Hepatocyte (in vitro differentiated cells): ENCODE results near the gene GRK6. TPM values are rescaled to one million over a fixed set of nuclear protein-coding genes. Genes with fewer than 3 reads are reported as not detected.

Experiments used
- DNase-seq: peaks from one replicate; pipeline ENCODE4 v3.0.0-alpha.2; 2016; ENCODE audit warnings: low spot score
- H2AFZ ChIP-seq: fragments of 200-600 bp; sonication (generic); 2 replicates; pipeline ENCODE4 v1.6.0; 2016; ENCODE audit warnings: antibody characterized with exemption, mild to moderate bottlenecking
- H3K27ac ChIP-seq: fragments of 200-600 bp; sonication (generic); 2 replicates; pipeline ENCODE4 v1.5.1; 2016; ENCODE audit warnings: mild to moderate bottlenecking
- H3K27me3 ChIP-seq: fragments of 200-600 bp; sonication (generic); 2 replicates; pipeline ENCODE4 v1.6.1; 2016
- H3K36me3 ChIP-seq: fragments of 200-600 bp; sonication (generic); replicated peaks from 2 replicates; pipeline ENCODE4 v1.5.1; 2016; ENCODE audit warnings: low read depth; ENCODE audit not compliant: insufficient read depth
- H3K4me1 ChIP-seq: fragments of 200-600 bp; sonication (generic); 2 replicates; pipeline ENCODE4 v1.5.1; 2016; ENCODE audit warnings: mild to moderate bottlenecking, moderate library complexity; ENCODE audit not compliant: insufficient read depth
- H3K4me2 ChIP-seq: fragments of 200-600 bp; sonication (generic); 2 replicates; pipeline ENCODE4 v1.6.0; 2016
- H3K4me3 ChIP-seq: fragments of 200-600 bp; sonication (generic); 2 replicates; pipeline ENCODE4 v1.5.1; 2016; ENCODE audit warnings: mild to moderate bottlenecking
- H3K79me2 ChIP-seq: fragments of 200-600 bp; sonication (generic); 2 replicates; pipeline ENCODE4 v1.6.0; 2017; ENCODE audit warnings: mild to moderate bottlenecking
- H3K9me2 ChIP-seq: fragments of 200-600 bp; sonication (generic); replicated peaks from 2 replicates; pipeline ENCODE4 v1.6.0; 2017; ENCODE audit warnings: mild to moderate bottlenecking; ENCODE audit not compliant: insufficient read depth
- H3K9me3 ChIP-seq: fragments of 200-600 bp; sonication (generic); 2 replicates; pipeline ENCODE4 v1.5.1; 2016; ENCODE audit warnings: low read depth, mild to moderate bottlenecking
- H4K20me1 ChIP-seq: fragments of 200-600 bp; sonication (generic); 2 replicates; pipeline ENCODE4 v1.6.0; 2016; ENCODE audit warnings: mild to moderate bottlenecking; ENCODE audit not compliant: insufficient read depth, poor library complexity, severe bottlenecking
- EZH2 ChIP-seq: fragments of 200-600 bp; sonication (generic); IDR thresholded peaks from 2 replicates; pipeline ENCODE4 v1.6.1; 2016; ENCODE audit warnings: antibody characterized with exemption, mild to moderate bottlenecking, borderline replicate concordance
- EZH2phosphoT487 ChIP-seq: fragments of 200-600 bp; sonication (generic); IDR thresholded peaks from one replicate; pipeline ENCODE4 v1.6.1; 2018; ENCODE audit warnings: antibody characterized with exemption, mild to moderate bottlenecking, low read depth, moderate library complexity; ENCODE audit not compliant: unreplicated experiment, severe bottlenecking
- WGBS: methylation state at CpG from one replicate; pipeline ENCODE4 v1.1.6; 2016; ENCODE audit warnings: low lambda C conversion rate; ENCODE audit errors: missing lambda C conversion rate; 5-methylcytosine and 5-hydroxymethylcytosine counted together
- polyA plus RNA-seq: library from polyadenylated mRNA; unstranded; fragments of >200 nt; fragmentation: Nextera tagmentation; extraction: Ambion mirVana; gene quantifications from 2 replicates; pipeline ENCODE4 v1.2.1, GENCODE V29; 2016
- total RNA-seq: library from RNA; depleted of rRNA; stranded (reverse); fragments of >200 nt; gene quantifications from 2 replicates; pipeline ENCODE4 v1.2.3, GENCODE V29; 2014
- TF ChIP-seq, protein P1 (sequence below): fragments of 200-600 bp; sonication (generic); IDR thresholded peaks from 2 replicates; pipeline ENCODE4 v1.5.1; 2016; ENCODE audit warnings: antibody characterized with exemption, mild to moderate bottlenecking; ENCODE audit not compliant: poor library complexity

The GRK6 gene
- total and polyA plus RNA-seq, 2 experiments from 2014 or later, result 29.3 to 31.1 TPM

DNA sequence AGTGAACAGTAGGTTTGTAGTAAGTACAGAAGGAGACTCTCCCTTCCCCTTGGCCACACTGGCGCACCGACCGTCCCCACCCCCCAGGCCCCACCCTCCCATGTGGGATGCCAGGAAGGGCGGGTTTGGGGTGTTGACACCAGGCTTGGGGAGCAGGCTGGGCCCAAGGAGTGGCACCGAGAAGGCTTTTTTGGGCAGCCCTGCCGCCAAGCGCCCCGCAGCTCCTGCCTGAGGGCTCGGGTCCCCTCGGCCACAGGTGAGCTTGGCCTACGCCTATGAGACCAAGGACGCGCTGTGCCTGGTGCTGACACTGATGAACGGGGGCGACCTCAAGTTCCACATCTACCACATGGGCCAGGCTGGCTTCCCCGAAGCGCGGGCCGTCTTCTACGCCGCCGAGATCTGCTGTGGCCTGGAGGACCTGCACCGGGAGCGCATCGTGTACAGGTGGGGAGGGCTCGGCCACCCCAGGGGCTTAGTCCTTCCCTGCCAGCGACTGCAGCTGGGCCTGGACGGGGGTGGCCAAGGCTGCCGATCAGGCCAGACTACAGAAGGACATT lies 7.3 kb downstream of the GRK6 start:
- H3K27me3 ChIP-seq, result no peaks in the 10 kb centered on the region
- no peaks in the 10 kb centered on the region for H3K9me2 ChIP-seq
- peaks cover 10% of the 10 kb centered on the region for H3K79me2 ChIP-seq
- no peak overlapping the region for H2AFZ ChIP-seq
- DNase-seq, result no peak
- H3K9me3 ChIP-seq, result no peaks in the 10 kb centered on the region
- H3K4me1 ChIP-seq, result no peaks in the 10 kb centered on the region
- TF ChIP-seq EZH2 (no peak), EZH2phosphoT487 (no peak)
- TF ChIP-seq, protein P1, sequence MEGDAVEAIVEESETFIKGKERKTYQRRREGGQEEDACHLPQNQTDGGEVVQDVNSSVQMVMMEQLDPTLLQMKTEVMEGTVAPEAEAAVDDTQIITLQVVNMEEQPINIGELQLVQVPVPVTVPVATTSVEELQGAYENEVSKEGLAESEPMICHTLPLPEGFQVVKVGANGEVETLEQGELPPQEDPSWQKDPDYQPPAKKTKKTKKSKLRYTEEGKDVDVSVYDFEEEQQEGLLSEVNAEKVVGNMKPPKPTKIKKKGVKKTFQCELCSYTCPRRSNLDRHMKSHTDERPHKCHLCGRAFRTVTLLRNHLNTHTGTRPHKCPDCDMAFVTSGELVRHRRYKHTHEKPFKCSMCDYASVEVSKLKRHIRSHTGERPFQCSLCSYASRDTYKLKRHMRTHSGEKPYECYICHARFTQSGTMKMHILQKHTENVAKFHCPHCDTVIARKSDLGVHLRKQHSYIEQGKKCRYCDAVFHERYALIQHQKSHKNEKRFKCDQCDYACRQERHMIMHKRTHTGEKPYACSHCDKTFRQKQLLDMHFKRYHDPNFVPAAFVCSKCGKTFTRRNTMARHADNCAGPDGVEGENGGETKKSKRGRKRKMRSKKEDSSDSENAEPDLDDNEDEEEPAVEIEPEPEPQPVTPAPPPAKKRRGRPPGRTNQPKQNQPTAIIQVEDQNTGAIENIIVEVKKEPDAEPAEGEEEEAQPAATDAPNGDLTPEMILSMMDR, result no peak
- 96% methylated on average over 26 of the region's 29 CpGs for WGBS
- no peaks in the 10 kb centered on the region for H3K36me3 ChIP-seq
- H3K27ac ChIP-seq, result no peak overlapping the region
- no peaks in the 10 kb centered on the region for H4K20me1 ChIP-seq
- H3K4me2 ChIP-seq, result no peak overlapping the region
- H3K4me3 ChIP-seq, result no peak overlapping the region

DNA sequence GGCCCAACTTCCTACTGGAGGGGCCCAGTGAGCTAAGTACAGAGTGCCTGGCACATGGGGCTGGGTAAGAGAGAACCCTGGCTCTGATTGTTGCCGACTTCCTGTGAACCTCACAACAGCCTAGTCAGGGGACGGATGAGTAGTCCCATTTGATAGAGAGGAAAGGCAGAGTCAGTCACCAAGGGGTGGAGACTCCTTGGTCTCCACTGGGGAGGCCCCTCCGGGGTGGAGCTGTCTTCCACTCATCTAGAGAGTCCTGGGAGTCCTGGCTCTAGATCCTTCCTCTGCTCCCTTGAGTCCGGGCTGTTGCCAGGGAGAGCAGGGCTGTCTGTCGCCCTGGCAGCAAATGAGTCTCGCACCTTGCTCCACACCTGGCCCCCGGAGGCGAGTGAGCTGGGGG lies 8.0 kb downstream of the GRK6 start:
- Histone ChIP-seq H3K27ac (no peak overlapping the region), H4K20me1 (no peaks in the 10 kb centered on the region), H3K9me3 (no peaks in the 10 kb centered on the region), H3K36me3 (no peaks in the 10 kb centered on the region), H3K4me3 (no peak overlapping the region), H3K9me2 (no peaks in the 10 kb centered on the region), H3K27me3 (no peaks in the 10 kb centered on the region), H3K79me2 (peaks cover 4% of the 10 kb centered on the region), H3K4me2 (no peak overlapping the region), H3K4me1 (no peaks in the 10 kb centered on the region), H2AFZ (no peak overlapping the region)
- TF ChIP-seq EZH2, result no peak
- TF ChIP-seq EZH2phosphoT487, result no peak
- TF ChIP-seq, protein P1, result no peak
- DNase-seq, result no peak
- 95% methylated on average over 8 of the region's 8 CpGs for WGBS

DNA sequence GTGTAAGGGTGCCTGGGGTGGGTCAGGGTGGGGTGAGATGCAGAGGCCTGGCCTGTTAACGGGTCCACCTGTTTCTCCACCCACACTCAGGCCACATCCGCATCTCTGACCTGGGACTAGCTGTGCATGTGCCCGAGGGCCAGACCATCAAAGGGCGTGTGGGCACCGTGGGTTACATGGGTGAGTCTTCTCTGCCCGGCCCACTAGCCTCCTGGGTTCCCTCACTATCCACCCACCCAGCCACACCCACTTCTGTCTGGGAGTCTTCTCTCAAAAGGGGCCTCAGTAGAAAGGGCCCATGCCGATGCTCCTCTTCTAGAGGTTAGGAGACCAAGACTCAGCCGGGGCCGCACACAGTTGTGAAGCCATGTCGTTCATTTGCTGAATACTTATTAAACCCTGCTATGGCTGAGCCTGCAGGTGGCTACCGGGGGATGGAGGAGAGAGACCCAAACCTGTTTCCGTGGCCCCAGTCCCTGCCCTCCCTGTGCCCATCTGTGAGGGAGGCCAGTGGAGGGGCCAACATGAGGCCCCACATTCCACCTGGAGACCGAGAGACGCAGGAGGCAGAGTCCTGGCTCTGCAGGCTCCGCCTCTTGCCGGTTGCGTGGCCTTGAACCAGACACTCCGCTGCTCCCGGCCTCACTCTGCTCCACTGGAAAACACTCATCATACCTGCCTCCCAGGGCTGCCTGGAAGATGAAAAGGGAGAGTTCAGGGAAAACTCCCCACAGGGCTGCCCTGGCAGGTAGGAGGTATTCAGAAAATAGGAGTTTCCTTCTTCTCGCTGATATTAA lies 8.7 kb downstream of the GRK6 start:
- no peak overlapping the region for H3K27ac ChIP-seq
- H3K27me3 ChIP-seq, result no peaks in the 10 kb centered on the region
- H3K9me2 ChIP-seq, result no peaks in the 10 kb centered on the region
- TF ChIP-seq, protein P1, result no peak
- no peak for TF ChIP-seq EZH2
- no peak for TF ChIP-seq EZH2phosphoT487
- no peak overlapping the region for H2AFZ ChIP-seq
- no peak overlapping the region for H3K4me2 ChIP-seq
- H3K79me2 ChIP-seq, result no peaks in the 10 kb centered on the region
- no peaks in the 10 kb centered on the region for H3K36me3 ChIP-seq
- 96% methylated on average over 20 of the region's 20 CpGs for WGBS
- no peak for DNase-seq
- H3K4me3 ChIP-seq, result no peak overlapping the region
- H3K9me3 ChIP-seq, result no peaks in the 10 kb centered on the region
- H3K4me1 ChIP-seq, result no peaks in the 10 kb centered on the region
- no peaks in the 10 kb centered on the region for H4K20me1 ChIP-seq
